HEK293 (cell line): ENCODE measurements around the gene ARSB.

ENCODE experiments used
- BCL11A ChIP-seq: fragments of 450-650 bp; formaldehyde crosslinking; IDR thresholded peaks from 2 replicates; pipeline ENCODE4 v1.5.1; 2016; ENCODE audit warnings: low read depth, missing biosample characterization, missing genetic modification characterization
- EGR2 ChIP-seq: fragments of 450-650 bp; formaldehyde crosslinking; IDR thresholded peaks from 2 replicates; pipeline ENCODE4 v1.5.1; 2016; ENCODE audit warnings: low read depth, missing biosample characterization, missing genetic modification characterization
- GLI4 ChIP-seq: fragments of 450-650 bp; formaldehyde crosslinking; IDR thresholded peaks from 2 replicates; pipeline ENCODE4 v1.5.1; 2016; ENCODE audit warnings: missing biosample characterization, missing genetic modification characterization
- HIC1 ChIP-seq: fragments of 450-650 bp; formaldehyde crosslinking; IDR thresholded peaks from 2 replicates; pipeline ENCODE4 v1.5.1; 2016; ENCODE audit warnings: missing biosample characterization, missing genetic modification characterization
- HOXA7 ChIP-seq: sonication (generic); formaldehyde crosslinking; IDR thresholded peaks from 2 replicates; pipeline ENCODE4 v1.8.1; 2022; ENCODE audit warnings: missing genetic modification reagents, borderline replicate concordance
- INSM2 ChIP-seq: fragments of 450-650 bp; formaldehyde crosslinking; IDR thresholded peaks from 2 replicates; pipeline ENCODE4 v1.5.1; 2016; ENCODE audit warnings: missing biosample characterization, missing genetic modification characterization
- RBAK ChIP-seq: fragments of 450-650 bp; formaldehyde crosslinking; IDR thresholded peaks from 2 replicates; pipeline ENCODE4 v1.5.1; 2016; ENCODE audit warnings: missing biosample characterization, missing genetic modification characterization
- SP3 ChIP-seq: fragments of 450-650 bp; formaldehyde crosslinking; IDR thresholded peaks from 2 replicates; pipeline ENCODE4 v1.5.1; 2016; ENCODE audit warnings: missing biosample characterization, missing genetic modification characterization
- TRIM28 ChIP-seq: IDR thresholded peaks from 2 replicates; pipeline ENCODE4 v1.6.1; 2011; ENCODE audit warnings: low read length, control low read depth, borderline replicate concordance
- ZBTB21 ChIP-seq: fragments of 450-650 bp; formaldehyde crosslinking; IDR thresholded peaks from 2 replicates; pipeline ENCODE4 v1.5.1; 2017; ENCODE audit warnings: missing biosample characterization, missing genetic modification characterization
- ZFP41 ChIP-seq: fragments of 450-650 bp; formaldehyde crosslinking; IDR thresholded peaks from 2 replicates; pipeline ENCODE4 v1.5.1; 2016; ENCODE audit warnings: missing biosample characterization, missing genetic modification characterization, borderline replicate concordance
- ZFP69B ChIP-seq: fragments of 450-650 bp; formaldehyde crosslinking; IDR thresholded peaks from 2 replicates; pipeline ENCODE4 v1.5.1; 2016; ENCODE audit warnings: missing biosample characterization, missing genetic modification characterization
- ZNF138 ChIP-seq: fragments of 450-650 bp; formaldehyde crosslinking; IDR thresholded peaks from 2 replicates; pipeline ENCODE4 v1.5.1; 2016; ENCODE audit warnings: missing biosample characterization, missing genetic modification characterization, borderline replicate concordance
- ZNF175 ChIP-seq: fragments of 450-650 bp; formaldehyde crosslinking; IDR thresholded peaks from 2 replicates; pipeline ENCODE4 v1.5.1; 2016; ENCODE audit warnings: missing biosample characterization, missing genetic modification characterization
- ZNF266 ChIP-seq: fragments of 450-650 bp; formaldehyde crosslinking; IDR thresholded peaks from 2 replicates; pipeline ENCODE4 v1.5.1; 2016; ENCODE audit warnings: missing biosample characterization, missing genetic modification characterization, low read depth
- ZNF280D ChIP-seq: fragments of 450-650 bp; formaldehyde crosslinking; IDR thresholded peaks from 2 replicates; pipeline ENCODE4 v1.5.1; 2016; ENCODE audit warnings: missing biosample characterization, missing genetic modification characterization
- ZNF292 ChIP-seq: fragments of 450-650 bp; formaldehyde crosslinking; IDR thresholded peaks from 2 replicates; pipeline ENCODE4 v1.5.1; 2016; ENCODE audit warnings: low read depth, missing biosample characterization, missing genetic modification characterization, borderline replicate concordance
- ZNF311 ChIP-seq: fragments of 450-650 bp; formaldehyde crosslinking; IDR thresholded peaks from 2 replicates; pipeline ENCODE4 v1.5.1; 2017; ENCODE audit warnings: missing biosample characterization, missing genetic modification characterization, borderline replicate concordance
- ZNF335 ChIP-seq: fragments of 450-650 bp; formaldehyde crosslinking; conservative IDR thresholded peaks from 2 replicates; pipeline ENCODE4 v1.5.1; 2016; ENCODE audit warnings: missing biosample characterization, missing genetic modification characterization
- ZNF362 ChIP-seq: fragments of 450-650 bp; formaldehyde crosslinking; IDR thresholded peaks from 2 replicates; pipeline ENCODE4 v1.5.1; 2016; ENCODE audit warnings: missing biosample characterization, missing genetic modification characterization
- ZNF391 ChIP-seq: fragments of 450-650 bp; formaldehyde crosslinking; IDR thresholded peaks from 2 replicates; pipeline ENCODE4 v1.5.1; 2016; ENCODE audit warnings: low read depth, missing biosample characterization, missing genetic modification characterization, borderline replicate concordance
- ZNF433 ChIP-seq: fragments of 450-650 bp; formaldehyde crosslinking; IDR thresholded peaks from 2 replicates; pipeline ENCODE4 v1.5.1; 2016; ENCODE audit warnings: missing biosample characterization, missing genetic modification characterization, low read depth
- ZNF513 ChIP-seq: fragments of 450-650 bp; IDR thresholded peaks from 2 replicates; pipeline ENCODE4 v1.5.1; 2018; ENCODE audit warnings: missing biosample characterization, missing genetic modification characterization
- ZNF548 ChIP-seq: fragments of 450-650 bp; formaldehyde crosslinking; IDR thresholded peaks from 2 replicates; pipeline ENCODE4 v1.5.1; 2016; ENCODE audit warnings: missing biosample characterization, missing genetic modification characterization
- ZNF555 ChIP-seq: fragments of 450-650 bp; formaldehyde crosslinking; conservative IDR thresholded peaks from 2 replicates; pipeline ENCODE4 v1.5.1; 2017; ENCODE audit warnings: missing biosample characterization, mild to moderate bottlenecking, missing genetic modification characterization, inconsistent platforms
- ZNF571 ChIP-seq: fragments of 450-650 bp; formaldehyde crosslinking; IDR thresholded peaks from 2 replicates; pipeline ENCODE4 v1.5.0; 2017; ENCODE audit warnings: missing biosample characterization, missing genetic modification characterization
- ZNF664 ChIP-seq: fragments of 450-650 bp; formaldehyde crosslinking; IDR thresholded peaks from 2 replicates; pipeline ENCODE4 v1.5.1; 2016; ENCODE audit warnings: missing biosample characterization, missing genetic modification characterization
- ZNF785 ChIP-seq: fragments of 450-650 bp; formaldehyde crosslinking; IDR thresholded peaks from 2 replicates; pipeline ENCODE4 v1.5.1; 2016; ENCODE audit warnings: missing biosample characterization, missing genetic modification characterization
- ZSCAN30 ChIP-seq: fragments of 450-650 bp; IDR thresholded peaks from 2 replicates; pipeline ENCODE4 v1.5.1; 2018; ENCODE audit warnings: missing biosample characterization, mild to moderate bottlenecking, missing genetic modification characterization, moderate library complexity

The ARSB gene

GRCh38 chr5:78927657-78928282 is 57.3 kb downstream of the ARSB start (continued):
- TF ChIP-seq HIC1 (tag by site-specific recombination) (no peak), ZNF138 (tag by site-specific recombination) (no peak), ZSCAN30 (no peak), ZNF548 (tag by site-specific recombination) (no peak), ZNF391 (tag by site-specific recombination) (no peak), GLI4 (tag by site-specific recombination) (no peak), ZNF175 (tag by site-specific recombination) (no peak), EGR2 (tag by site-specific recombination) (no peak), BCL11A (tag by site-specific recombination) (peak; percentile 25; the same call in 1 of the 2 replicates), HOXA7 (CRISPR knock-in tag) (no peak), ZNF280D (tag by site-specific recombination) (no peak), ZNF555 (no peak), ZFP69B (tag by site-specific recombination) (no peak), ZBTB21 (tag by site-specific recombination) (peak; percentile 54; the same call in 1 of the 2 replicates), INSM2 (peak; percentile 84), TRIM28 (no peak; the same call in 1 of the 2 replicates), ZNF266 (tag by site-specific recombination) (no peak), ZNF292 (tag by site-specific recombination) (no peak), RBAK (no peak), ZNF335 (tag by site-specific recombination) (peak; percentile 86), ZFP41 (tag by site-specific recombination) (no peak), ZNF513 (tag by site-specific recombination) (no peak), ZNF311 (no peak), ZNF571 (tag by site-specific recombination) (no peak), ZNF785 (tag by site-specific recombination) (no peak), ZNF433 (tag by site-specific recombination) (no peak), SP3 (no peak), ZNF664 (tag by site-specific recombination) (no peak), ZNF362 (tag by site-specific recombination) (peak; percentile 71)
